Mammary epithelial cell (primary cell): Measurements from ENCODE around the gene KRT37.

ENCODE experiments used
- CTCF ChIP-seq, 2 donors: IDR thresholded peaks in 1 of 2; conservative IDR thresholded peaks in 1 of 2; 2 replicates each; pipeline ENCODE4 v1.5.1; 2011 to 2012; ENCODE audit warnings: inconsistent platforms in 2 of 2, low read length in 2 of 2, mild to moderate bottlenecking in 2 of 2, control low read depth in 1 of 2, low read depth in 1 of 2; ENCODE audit not compliant: insufficient read depth in 1 of 2; ENCODE audit errors: extremely low read depth in 1 of 2
- EZH2 ChIP-seq: IDR thresholded peaks from 2 replicates; pipeline ENCODE4 v1.6.1; 2012; ENCODE audit warnings: low read length, inconsistent platforms, borderline replicate concordance

- no peak for TF ChIP-seq CTCF (conservative IDR thresholded peaks at IDR 0.05 in 1 of 2, IDR thresholded peaks at IDR 0.05 in 1 of 2; ENCODE audit: extremely low read depth in 1 of 2, insufficient read depth in 1 of 2, low read depth in 1 of 2, low read length in 2 of 2)
- TF ChIP-seq EZH2: no peak
These were observed 44.0 kb upstream of the KRT37 start for GRCh38 chr17:41468346-41468745.
